Gastroesophageal sphincter (tissue), 3 donors: ENCODE data around the gene PDE4B.

Experiments
- EP300 ChIP-seq: sonication (generic); formaldehyde crosslinking; IDR thresholded peaks from one replicate; pipeline ENCODE4 v1.6.1; 2017; ENCODE audit warnings: antibody characterized with exemption, mild to moderate bottlenecking
- POLR2A ChIP-seq, 2 donors: fragments of 450-650 bp; IDR thresholded peaks; one replicate each; pipeline ENCODE4 v1.6.1; 2017; ENCODE audit warnings: antibody characterized with exemption in 2 of 2, mild to moderate bottlenecking in 2 of 2, moderate library complexity in 1 of 2
- TF ChIP-seq, protein P1 (sequence below), 4 experiments: fragments of 200-600 bp in 2 of 4; fragments of 450-650 bp in 2 of 4; sonication (generic) in 1 of 4; IDR thresholded peaks; one replicate each; pipeline ENCODE4 v1.5.1; 2017 to 2019; ENCODE audit warnings: antibody characterized with exemption in 4 of 4, mild to moderate bottlenecking in 2 of 4, moderate library complexity in 2 of 4

DNA sequence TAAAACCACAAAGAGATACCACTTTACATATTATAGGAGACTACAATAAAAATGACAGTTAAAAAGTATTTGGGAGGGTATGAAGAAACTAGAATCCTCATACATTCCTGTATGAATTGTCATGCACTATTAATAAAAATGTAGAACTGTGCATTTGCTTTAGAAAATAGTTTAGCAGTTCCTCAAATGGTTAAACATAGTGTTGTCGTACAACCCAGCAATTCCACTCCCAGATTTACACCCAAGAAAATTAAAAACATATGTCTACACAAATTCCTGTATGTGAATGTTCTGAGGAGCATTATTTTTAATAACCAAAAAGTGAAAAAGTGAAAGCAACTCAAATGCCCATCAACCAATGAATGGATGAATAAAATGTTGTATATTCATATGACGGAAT lies 23.1 kb upstream of the PDE4B start:
- TF ChIP-seq, protein P1, sequence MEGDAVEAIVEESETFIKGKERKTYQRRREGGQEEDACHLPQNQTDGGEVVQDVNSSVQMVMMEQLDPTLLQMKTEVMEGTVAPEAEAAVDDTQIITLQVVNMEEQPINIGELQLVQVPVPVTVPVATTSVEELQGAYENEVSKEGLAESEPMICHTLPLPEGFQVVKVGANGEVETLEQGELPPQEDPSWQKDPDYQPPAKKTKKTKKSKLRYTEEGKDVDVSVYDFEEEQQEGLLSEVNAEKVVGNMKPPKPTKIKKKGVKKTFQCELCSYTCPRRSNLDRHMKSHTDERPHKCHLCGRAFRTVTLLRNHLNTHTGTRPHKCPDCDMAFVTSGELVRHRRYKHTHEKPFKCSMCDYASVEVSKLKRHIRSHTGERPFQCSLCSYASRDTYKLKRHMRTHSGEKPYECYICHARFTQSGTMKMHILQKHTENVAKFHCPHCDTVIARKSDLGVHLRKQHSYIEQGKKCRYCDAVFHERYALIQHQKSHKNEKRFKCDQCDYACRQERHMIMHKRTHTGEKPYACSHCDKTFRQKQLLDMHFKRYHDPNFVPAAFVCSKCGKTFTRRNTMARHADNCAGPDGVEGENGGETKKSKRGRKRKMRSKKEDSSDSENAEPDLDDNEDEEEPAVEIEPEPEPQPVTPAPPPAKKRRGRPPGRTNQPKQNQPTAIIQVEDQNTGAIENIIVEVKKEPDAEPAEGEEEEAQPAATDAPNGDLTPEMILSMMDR (IDR thresholded peaks at IDR 0.05), result no peak
- TF ChIP-seq POLR2A (IDR thresholded peaks at IDR 0.05), result no peak
- no peak for TF ChIP-seq EP300
